Colonic mucosa (tissue), 4 donors: ENCODE data around the gene NUP153. TPM values are rescaled to one million over a fixed set of nuclear protein-coding genes. Genes with fewer than 3 reads are reported as not detected.

Experiments
- DNase-seq: peaks from one replicate; pipeline ENCODE4 v3.0.0-alpha.2; 2020
- H3K27ac ChIP-seq: fragments of 200-600 bp; one replicate; pipeline ENCODE4 v1.8.0; 2021
- H3K27me3 ChIP-seq: fragments of 200-600 bp; one replicate; pipeline ENCODE4 v1.8.0; 2021
- H3K36me3 ChIP-seq: fragments of 200-600 bp; one replicate; pipeline ENCODE4 v1.8.0; 2021
- H3K4me1 ChIP-seq: fragments of 200-600 bp; one replicate; pipeline ENCODE4 v1.8.0; 2021; ENCODE audit warnings: mild to moderate bottlenecking
- H3K4me3 ChIP-seq: fragments of 200-600 bp; one replicate; pipeline ENCODE4 v1.8.0; 2021
- H3K9ac ChIP-seq, 2 donors: one replicate each; pipeline ENCODE4 v1.7.0; 2013; ENCODE audit warnings: control low read depth in 2 of 2, low read depth in 2 of 2, low read length in 2 of 2
- H3K9me3 ChIP-seq: fragments of 200-600 bp; one replicate; pipeline ENCODE4 v1.8.0; 2021
- CTCF ChIP-seq: fragments of 200-600 bp; IDR thresholded peaks from one replicate; pipeline ENCODE4 v1.8.0; 2022; ENCODE audit warnings: antibody characterized with exemption, mild to moderate bottlenecking
- intact Hi-C: fragments of 100-400 bp; cut with DNase I; formaldehyde crosslinking; loops from one replicate; pipeline ENCODE4 v1.14.1; 2022
- total RNA-seq, 2 donors: library from RNA; stranded (reverse); fragmentation: NEBNext Ultra II Directional in 1 of 2; extraction: Animal tissue kit (Norgen Biotek cat#: 25700) in 1 of 2; gene quantifications; one replicate each; pipeline ENCODE4 v1.2.1, GENCODE V29; 2021
- donor health status: healthy.
- donor health status: DM: no; HTN: no; CAD: no.
- donor health status: DM: no; HTN: no; CAD: no.

Gene NUP153
- total RNA-seq, 2 donors from 2014 or later, result 29.8 to 31.7 TPM

DNA sequence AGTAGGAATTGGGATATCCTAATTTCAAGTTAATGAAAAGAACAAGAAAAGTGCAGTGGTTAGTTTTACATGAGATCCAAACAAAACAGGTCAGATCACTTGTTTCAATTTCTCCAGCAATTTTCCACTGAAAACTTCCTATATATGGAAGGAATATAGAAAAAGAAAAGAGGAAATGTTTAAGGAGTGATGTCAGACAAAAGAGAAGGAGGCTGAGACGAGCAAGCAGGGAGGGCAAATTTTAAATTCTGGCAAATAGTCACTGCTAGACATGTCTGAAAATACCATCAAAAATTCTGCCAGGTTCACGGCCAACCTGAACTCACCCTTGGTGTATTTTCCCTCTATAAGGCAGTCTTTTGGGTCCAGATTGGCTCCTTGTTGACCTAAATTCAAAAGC lies 9.5 kb upstream of the NUP153 start:
- H3K36me3 ChIP-seq, result no peaks in the 10 kb centered on the region
- intact Hi-C loops, result no loop called here
- no peak for TF ChIP-seq CTCF
- no peak overlapping the region for H3K9ac ChIP-seq
- no peak overlapping the region for H3K4me3 ChIP-seq
- H3K4me1 ChIP-seq, result no peaks in the 10 kb centered on the region
- H3K27me3 ChIP-seq, result no peaks in the 10 kb centered on the region
- no peak for DNase-seq
- H3K27ac ChIP-seq, result no peak overlapping the region
- no peaks in the 10 kb centered on the region for H3K9me3 ChIP-seq

- Histone ChIP-seq H3K9ac (no peak overlapping the region), H3K27ac (no peak overlapping the region), H3K9me3 (no peaks in the 10 kb centered on the region), H3K4me3 (no peak overlapping the region), H3K27me3 (no peaks in the 10 kb centered on the region), H3K4me1 (no peaks in the 10 kb centered on the region), H3K36me3 (no peaks in the 10 kb centered on the region)
- intact Hi-C loops, result no loop called here
- no peak for TF ChIP-seq CTCF
- no peak for DNase-seq
Measured at GRCh38 chr6:17714879-17715851, 8.4 kb upstream of the NUP153 start.

DNA sequence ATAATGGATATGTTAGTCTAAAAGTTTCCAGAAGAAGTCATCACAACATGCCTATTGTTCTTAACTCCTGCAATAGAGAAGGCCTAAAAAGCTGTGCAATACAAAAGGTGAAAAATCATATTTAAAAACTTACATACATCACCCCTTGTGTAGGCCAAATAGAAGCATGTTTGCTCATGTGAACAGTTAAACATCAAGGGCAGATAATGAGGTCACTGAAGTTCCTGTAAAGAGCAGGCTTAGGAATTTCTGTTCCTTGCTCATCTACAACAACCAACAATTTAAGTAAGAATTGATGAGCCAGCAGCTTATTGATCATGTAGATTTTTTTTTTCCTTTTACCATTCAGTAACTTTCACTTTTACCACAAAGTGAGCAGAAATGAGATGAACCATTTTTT lies 7.5 kb upstream of the NUP153 start:
- intact Hi-C loops, result no loop called here
- TF ChIP-seq CTCF, result no peak

DNA sequence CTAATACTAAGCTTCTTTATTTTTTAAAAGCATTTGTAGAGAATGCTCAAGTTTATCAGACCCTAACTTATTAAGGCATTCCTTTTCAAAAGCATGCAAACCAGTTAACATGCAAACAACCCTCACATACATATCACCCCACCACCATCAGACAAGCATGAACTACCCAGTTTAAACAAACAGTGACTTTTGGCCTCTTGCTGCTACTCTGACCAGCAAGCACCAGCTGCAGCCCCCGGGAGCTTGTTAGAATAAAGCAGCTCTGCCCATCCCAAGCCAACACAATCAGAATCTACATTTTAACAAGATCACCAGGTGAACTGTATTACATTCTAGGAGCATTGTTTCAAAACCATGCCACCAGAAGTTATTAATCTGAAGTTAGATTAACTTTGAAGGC lies 5.9 kb upstream of the NUP153 start:
- no peaks in the 10 kb centered on the region for H3K36me3 ChIP-seq
- H3K9me3 ChIP-seq, result no peaks in the 10 kb centered on the region
- no peak overlapping the region for H3K9ac ChIP-seq
- no peak for TF ChIP-seq CTCF
- H3K27ac ChIP-seq, result no peak overlapping the region
- no peak overlapping the region for H3K4me3 ChIP-seq
- no peak for DNase-seq
- H3K4me1 ChIP-seq, result no peaks in the 10 kb centered on the region
- intact Hi-C loops, result no loop called here
- H3K27me3 ChIP-seq, result no peaks in the 10 kb centered on the region

More for the DNA sequence above, 7.5 kb upstream of the NUP153 start:
- no peak overlapping the region for H3K4me3 ChIP-seq
- H3K9ac ChIP-seq, result no peak overlapping the region
- H3K9me3 ChIP-seq, result no peaks in the 10 kb centered on the region
- H3K27ac ChIP-seq, result no peak overlapping the region
- no peaks in the 10 kb centered on the region for H3K36me3 ChIP-seq
- H3K4me1 ChIP-seq, result no peaks in the 10 kb centered on the region
- H3K27me3 ChIP-seq, result no peaks in the 10 kb centered on the region
- no peak for DNase-seq

DNA sequence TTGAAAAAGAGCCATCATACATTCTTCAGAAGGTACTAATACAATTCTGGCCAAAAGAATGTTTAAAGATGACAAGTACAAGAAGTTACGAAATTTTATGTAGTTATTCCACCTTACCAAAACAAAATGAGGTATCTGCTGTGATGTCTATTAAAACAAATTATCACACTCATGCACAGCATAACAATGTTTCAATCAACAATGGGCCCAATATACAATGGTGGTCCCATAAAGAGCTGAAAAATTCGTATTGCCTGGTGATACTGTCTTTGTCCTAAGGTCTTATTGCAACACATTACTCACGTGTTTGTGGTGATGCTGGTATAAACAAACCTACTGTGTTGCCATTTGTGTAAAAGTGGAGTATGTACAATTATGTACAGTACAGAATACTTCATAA lies 3.6 kb upstream of the NUP153 start:
- H3K9ac ChIP-seq, result no peak overlapping the region
- H3K9me3 ChIP-seq, result no peaks in the 10 kb centered on the region
- H3K36me3 ChIP-seq, result no peaks in the 10 kb centered on the region
- H3K27me3 ChIP-seq, result no peaks in the 10 kb centered on the region
- no peak overlapping the region for H3K27ac ChIP-seq
- H3K4me1 ChIP-seq, result no peaks in the 10 kb centered on the region
- no peak for DNase-seq
- TF ChIP-seq CTCF, result no peak
- no peak overlapping the region for H3K4me3 ChIP-seq
- intact Hi-C loops, result no loop called here
